HG02884 (cell line): Measurements from ENCODE around the gene STRN.
"Not testable (repeated sequence)": the region's sequence is repeated elsewhere in the genome, so short reads cannot be mapped to it uniquely, and the experiment has no call there.

Experiments used
- ATAC-seq: cut with Tn5 transposase; IDR thresholded peaks from one replicate; pipeline ENCODE4 v1.9.1; 2021; ENCODE audit warnings: mild to moderate bottlenecking, moderate library complexity; ENCODE audit not compliant: unreplicated experiment

STRN gene

DNA sequence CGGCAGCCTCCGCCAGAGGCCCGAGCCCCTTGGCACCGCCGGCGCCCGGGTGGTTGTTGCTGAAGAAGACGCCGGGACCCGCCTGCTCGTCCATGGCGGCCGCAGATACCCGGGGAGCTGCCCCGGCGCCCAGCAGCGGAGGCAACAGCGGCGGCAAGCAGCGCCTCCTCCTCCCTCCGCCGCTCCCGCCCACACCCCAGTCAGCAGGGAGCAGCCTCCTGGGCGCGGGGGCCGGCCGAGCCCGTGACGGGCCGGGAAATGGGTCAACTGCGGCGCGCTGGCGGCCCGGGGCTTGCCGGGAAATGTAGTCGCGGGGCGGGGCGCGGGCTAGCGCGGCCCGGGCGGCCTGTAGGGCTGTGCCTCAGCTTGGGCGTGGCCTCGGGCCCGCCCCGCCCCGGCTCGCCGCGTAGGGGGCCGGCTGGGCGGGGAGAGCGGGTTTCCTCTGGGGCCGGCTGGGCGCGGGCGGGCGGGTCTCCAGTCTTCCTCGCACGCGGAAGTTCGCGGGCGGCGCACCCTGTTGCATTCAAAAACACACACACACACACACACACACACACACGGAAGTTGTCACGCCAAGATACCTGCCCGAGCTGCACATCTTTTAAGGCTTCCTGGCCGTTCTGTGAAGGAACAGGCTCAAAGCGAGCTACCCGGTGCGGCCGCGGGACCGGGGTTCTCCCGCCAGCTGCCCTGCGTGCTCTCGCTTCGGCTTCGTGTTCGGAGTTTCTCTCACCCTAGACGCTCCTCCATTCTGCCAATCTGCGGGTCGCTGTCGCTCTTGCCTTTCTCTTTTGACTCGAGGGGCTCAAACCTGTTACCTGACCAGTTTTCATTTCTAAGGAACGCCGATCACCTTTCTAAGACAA is at the start of gene STRN:
Gene STRN, minus strand, starts transcription at position 167 of the 866 bp plus-strand sequence. Its CDS starts 73 bp downstream, at position 94.
- peak; percentile 95 for ATAC-seq

DNA sequence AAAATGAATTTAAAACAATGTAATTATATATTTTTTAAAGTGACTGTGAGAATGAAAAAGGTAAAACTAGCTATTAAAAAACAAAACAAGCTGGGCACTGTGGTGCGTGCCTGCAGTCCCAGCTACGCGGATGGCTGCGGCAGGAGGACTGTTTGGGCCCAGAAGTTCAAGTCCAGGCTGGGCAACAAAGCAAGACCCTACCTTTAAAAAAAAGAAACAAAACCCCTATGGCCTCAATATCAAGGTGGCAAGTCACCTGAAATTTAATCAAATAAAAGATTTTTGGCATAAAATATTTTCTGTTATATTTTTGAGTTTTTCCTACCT is 46.9 kb upstream of the STRN start:
- ATAC-seq = peak; percentile 9

GRCh38 chr2:37011130-37011529 is 44.8 kb upstream of the STRN start:
- peak; percentile 50 for ATAC-seq

- peak; percentile 97 for ATAC-seq
These were observed 39.0 kb upstream of the STRN start for GRCh38 chr2:37005118-37005868.

DNA sequence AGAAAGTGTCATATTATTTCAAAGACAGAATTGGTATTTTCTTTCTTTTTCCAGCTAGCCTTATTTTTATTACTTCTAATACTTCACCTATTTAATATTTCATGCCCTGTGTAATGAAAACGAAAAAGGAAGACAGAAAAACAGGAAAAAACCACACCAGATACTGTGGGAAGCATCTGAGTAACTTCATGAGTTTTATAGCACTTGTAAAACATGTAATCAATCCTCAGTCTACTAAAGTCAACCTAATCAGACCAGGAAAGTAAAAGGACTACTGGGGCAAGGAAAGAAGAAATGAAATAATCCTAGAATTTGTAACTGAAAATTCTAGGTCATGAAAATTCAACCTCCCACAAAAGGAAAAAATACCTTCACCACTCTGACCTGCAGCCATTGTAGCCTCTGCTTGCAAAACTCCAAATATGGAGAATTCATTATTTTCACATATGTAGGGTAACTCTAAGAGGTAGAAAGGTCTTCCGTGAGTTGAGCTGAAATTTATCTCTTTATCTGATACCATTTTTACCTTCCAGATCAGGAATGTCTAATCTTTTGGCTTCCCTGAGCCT is 34.7 kb upstream of the STRN start:
- ATAC-seq = no peak

GRCh38 chr2:37000318-37000717 is 34.0 kb upstream of the STRN start:
- ATAC-seq = no peak

DNA sequence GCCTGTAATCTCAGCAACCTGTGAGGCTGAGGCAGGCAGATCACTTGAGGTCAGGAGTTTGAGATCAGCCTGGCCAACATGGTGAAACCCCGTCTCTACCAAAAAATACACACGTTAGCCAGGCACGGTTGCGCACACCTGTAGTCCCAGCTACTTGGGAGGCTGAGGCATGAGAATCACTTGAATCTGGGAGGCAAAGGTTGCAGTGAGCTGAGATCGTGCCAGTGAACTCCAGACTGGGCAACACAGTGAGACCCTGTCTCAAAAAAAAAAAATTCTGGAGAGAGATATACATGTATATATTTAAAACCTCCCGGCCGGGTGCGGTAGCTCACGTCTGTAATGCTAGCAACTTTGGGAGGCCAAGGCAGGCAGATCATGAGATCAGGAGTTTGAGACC is 33.1 kb upstream of the STRN start:
- ATAC-seq = not testable (repeated sequence)

DNA sequence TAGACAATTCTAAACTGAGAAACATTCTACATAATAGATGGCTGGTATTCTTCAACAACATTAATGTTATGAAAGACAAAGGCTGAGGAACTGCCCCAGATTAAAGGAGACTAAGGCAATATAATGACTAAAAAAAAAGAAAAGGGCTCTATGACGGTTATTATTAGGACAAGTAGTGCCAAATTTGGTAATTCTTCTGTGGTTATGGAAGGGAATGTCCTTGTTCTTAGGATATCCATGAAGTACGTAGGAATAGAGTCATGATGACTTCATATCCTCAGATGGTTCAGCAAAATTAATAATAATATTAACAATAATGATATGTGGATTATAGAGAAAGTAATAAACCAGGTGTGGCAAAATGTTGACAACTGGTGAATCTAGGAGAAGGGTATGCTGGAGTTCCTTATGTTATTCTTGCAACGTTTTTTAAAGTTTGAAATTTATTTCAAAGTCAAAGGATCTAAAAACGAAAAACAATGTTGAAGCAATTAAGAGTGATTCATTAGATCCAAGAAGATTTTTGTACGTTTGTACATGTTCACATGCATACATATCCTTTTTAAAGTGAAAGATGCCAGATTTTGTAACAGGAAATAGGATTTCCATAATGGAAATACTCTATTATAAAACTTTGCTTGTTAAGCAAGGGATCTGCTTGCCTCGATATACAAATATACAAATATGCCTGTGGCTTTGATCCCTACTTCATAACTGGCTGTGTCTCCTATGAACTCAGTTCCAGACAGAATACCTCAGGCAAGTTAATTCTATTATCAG is 27.7 kb upstream of the STRN start:
- no peak for ATAC-seq

- ATAC-seq = no peak
These were observed 21.7 kb upstream of the STRN start for GRCh38 chr2:36988008-36988407.

- no peak for ATAC-seq
These were observed 16.1 kb upstream of the STRN start for GRCh38 chr2:36982467-36982866.

- no peak for ATAC-seq
These were observed 15.6 kb upstream of the STRN start for GRCh38 chr2:36981911-36982310.

- not testable (repeated sequence) for ATAC-seq
These were observed 12.7 kb upstream of the STRN start for GRCh38 chr2:36979007-36979406.

GRCh38 chr2:36976065-36976464 is 9.7 kb upstream of the STRN start:
- ATAC-seq = no peak

DNA sequence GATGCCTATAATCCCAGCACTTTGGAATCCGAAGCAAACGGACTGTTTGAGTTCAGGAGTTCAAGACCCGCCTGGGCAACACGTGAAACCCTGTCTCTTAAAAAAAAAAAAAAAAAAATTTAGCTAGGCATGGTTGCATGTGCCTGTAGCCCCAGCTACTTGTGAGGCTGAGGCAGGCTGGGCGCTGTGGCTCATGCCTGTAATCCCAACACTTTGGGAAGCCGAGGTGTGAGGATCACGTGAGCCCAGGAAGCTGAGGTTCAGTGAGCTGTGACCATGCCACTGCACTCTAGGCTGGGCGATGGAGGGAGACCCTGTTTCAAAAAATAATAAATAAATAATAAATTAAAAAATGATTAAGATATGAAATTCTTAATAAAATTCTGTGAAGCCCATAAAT is 9.0 kb upstream of the STRN start:
- no peak for ATAC-seq

DNA sequence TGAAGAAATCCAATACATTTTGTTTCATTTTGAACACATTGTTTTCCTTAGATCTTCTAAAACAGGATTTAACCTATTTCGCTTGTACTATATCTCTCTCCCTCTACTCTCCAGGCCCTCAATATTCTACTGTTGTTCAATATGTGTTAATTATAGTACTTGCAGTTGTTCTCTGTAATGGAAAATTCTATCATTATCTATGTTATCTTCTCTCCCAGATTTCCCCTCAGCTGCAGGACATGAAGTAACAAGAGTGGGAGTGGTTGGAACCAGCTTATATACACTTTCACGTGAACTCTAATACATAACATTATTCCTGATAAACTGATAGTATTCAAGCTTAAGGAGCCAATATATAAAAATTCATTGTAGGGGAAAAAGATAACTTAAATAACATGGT is 7.0 kb upstream of the STRN start:
- no peak for ATAC-seq

DNA sequence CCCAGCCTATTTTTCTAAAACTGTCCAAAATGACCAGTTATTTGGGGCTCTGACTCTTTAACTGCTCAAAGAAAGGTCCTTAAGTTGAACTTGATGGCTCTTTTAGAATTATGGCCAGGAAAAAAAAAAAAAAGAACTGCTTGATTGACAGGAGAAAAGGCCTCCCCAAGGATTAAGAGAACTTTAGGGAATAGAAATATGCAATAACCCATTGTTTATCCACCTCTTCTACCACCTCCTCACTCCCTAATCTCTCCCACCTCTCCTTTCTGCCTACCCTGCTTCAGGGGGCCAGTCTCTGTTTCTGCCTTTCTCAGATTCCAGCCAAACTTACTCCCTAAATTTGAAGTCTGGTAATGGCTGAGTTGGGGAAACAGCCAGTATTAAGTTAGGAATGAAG is 5.7 kb upstream of the STRN start:
- no peak for ATAC-seq

DNA sequence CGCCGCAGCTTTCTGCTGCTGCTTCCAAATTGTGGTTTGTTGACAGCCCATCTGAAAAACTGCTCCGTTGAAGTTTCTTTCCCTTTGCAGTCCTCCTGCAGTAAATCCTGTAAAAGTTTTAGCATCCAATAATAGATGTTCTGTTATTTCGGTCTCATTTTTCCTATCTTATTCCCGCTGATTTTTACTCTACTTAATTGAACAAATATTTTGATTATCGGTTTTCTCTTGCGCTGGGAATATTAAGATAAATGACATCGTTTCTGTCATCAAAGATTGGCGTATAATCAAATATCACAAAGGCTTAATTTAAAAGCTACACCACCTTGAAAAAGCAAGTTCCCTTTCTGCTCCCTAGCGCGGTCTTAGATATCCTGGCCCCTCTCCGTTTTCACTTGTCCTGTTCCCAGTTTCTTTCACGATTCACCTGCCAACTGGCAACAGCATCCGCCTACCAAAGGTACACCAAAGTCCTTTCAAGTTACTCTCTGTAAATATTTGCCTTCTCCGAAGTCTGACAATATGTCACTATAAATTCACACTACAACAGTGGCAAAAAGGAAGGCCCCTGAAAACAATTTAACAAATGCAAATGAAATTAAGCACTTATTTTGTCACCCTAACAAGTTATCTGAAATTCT is 1.0 kb upstream of the STRN start:
- no peak for ATAC-seq

DNA sequence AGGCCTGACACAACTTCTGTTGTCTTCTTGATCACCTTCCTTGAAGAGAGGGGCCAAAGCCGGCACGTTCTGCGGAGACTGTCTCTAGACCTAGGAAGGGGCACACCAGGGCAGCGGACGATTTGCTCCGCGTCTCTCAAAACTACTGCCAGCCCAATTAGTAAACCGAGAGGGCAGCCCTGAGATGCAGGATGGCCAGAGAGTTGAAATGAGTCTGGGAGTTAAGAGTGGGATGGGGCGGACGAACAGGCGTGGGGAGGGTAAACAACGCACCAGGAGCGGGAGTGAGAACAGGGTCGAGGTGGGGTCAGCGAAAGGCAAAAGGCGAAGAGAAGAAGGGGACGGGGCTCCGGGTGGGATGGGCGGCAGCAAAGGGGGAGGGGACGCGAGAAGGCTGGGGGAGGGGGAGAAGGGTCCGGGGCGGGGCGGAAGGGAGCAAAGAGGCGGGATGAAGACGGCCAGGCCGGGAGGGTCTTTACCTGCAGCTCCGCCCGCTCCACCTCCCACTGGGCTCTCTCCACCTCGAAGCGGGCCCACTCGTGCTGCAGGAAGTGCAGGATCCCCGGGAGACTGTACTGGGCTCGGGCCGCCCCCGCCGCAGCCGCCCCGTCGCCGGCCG is 476 bp downstream of the STRN start:
- peak; percentile 23 for ATAC-seq

DNA sequence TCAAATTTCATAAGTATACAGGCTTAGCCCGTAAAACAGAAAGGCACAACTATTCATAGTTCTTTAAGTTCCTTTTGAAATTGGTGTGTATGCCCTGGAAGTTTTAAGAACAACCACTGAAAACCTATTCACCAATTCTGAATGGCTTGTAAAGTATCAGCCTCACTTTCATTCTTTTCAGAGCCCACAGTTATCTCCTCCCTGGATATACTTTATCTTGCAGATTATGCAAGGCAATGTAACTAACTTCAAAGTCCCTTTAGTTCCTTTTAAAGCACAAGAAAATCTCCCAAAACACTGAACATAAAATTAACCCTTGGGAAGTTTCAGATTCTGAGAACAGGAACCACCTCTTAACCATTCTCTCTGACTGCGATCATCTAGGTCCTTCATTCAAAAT is 1.1 kb downstream of the STRN start:
- ATAC-seq = no peak

DNA sequence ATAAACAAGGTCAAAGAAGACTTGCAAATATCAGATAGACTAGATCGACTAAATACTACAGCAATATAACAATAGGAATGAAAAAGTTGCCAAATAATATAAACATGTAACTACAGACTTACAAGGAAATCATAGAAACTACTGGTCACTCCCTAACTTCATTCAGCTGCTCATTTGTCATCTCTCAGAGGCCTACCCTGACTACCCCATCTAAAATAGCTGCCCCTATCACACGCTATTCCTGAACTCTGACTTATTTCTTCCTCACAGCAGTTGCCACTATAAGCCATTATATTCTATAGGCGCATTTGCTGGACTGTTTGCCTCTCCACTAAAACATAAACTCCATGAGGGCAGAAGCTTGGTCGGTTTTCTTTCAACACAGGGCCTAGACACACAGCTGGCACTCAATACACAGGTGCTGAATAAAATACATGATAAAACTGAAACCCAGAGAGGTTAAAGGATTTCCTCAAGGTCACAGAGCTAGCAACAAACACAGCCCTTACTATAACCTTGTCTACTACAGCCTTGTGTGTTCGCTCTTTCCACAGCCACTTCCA is 1.8 kb downstream of the STRN start:
- ATAC-seq = no peak
